T-helper 1 cell treated with Interleukin-12 subunit alpha and Interleukin-12 subunit beta and Interleukin-4 antibody, amounts not matched to agents 30 ng/mL and 1 ng/mL, for 36 hours (primary cell): Measurements from ENCODE around the gene TBCCD1. TPM values are rescaled to one million over a fixed set of nuclear protein-coding genes. Genes with fewer than 3 reads are reported as not detected.
"Not testable (repeated sequence)": the region's sequence is repeated elsewhere in the genome, so short reads cannot be mapped to it uniquely, and the experiment has no call there.

ENCODE experiments used
- intact Hi-C: fragments of 100-400 bp; cut with micrococcal nuclease; formaldehyde crosslinking; loops from one replicate; pipeline ENCODE4 v1.15.1; 2024
- total RNA-seq: library from RNA; stranded (reverse); gene quantifications from 2 replicates; pipeline ENCODE4 v1.2.3, GENCODE V29; 2022

TBCCD1 gene
- total RNA-seq, 1 donor from 2014 or later: 16.6 TPM

DNA sequence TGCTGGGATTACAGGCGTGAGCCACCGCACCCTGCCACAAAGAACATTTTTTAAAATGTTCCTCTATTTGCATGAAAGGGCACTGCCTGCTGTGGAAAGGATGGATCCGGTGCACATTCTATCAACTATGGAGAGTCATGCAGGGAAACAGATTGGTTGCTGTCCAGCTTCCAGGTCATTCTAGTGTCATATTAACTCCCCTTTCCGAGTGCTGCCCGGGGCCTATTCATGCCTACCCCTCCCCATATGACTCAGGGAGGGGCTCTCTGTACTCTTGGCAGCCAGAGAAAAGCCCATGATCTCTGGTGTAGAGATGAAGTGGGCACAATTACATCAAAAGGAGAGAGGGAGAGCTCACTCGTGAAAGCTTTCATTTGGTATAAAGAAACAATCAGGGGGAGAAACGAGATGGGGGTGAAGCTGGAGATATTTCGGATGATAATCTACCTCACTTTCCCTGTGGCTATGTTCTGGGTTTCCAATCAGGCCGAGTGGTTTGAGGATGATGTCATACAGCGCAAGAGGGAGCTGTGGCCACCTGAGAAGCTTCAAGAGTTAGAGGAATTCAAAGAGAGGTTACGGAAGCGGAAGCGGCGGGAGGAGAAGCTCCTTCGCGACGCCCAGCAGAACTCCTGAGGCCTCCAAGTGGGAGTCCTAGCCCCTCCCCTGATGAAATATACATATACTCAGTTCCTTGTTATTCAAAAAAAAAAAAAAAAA is 29.6 kb upstream of the TBCCD1 start:
- intact Hi-C loops: no loop called here

DNA sequence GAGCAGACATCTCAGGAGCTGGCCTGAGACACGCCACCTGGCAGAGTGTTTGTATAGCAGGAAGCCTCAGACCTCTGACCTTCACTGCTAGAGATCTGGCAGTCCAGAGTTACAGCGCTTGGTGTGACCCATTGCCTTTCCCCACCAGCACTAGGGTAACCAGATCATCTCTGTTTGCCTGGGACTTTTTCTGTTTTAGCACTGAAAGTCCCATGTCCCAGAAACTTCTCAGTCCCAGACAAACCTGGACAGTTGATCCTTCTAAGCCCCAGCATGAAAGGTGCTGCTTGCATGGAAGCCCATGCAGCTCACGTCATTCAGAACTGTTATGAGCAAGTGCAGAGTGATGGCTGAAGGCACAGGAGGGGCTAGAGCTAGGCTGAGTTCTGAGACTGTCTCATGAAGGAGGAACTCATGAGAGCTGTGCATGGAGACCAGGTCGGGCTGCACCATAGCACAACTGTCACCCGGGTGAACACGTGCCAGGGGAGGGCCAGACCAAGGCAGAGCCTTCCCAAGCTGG is 27.5 kb upstream of the TBCCD1 start:
- intact Hi-C loops: no loop called here

DNA sequence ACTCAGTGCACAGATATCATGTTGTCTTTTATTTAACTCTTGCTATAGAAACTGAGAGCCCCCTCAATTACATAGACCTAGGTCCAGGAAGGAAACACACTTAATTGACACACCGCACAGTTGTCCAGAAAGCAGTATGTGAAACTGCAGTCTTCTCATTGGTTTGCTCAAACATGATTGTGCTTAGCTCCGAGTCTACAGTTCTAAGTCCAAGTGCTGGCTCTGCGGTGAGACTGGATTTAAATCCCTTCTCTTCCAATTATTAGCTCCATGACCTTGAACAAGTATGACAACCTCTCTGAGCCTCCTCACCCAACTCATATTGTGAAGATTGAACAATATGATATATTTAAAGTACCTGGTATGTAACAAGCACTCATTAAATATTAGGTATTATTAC is 26.7 kb upstream of the TBCCD1 start:
- intact Hi-C loops: no loop called here

DNA sequence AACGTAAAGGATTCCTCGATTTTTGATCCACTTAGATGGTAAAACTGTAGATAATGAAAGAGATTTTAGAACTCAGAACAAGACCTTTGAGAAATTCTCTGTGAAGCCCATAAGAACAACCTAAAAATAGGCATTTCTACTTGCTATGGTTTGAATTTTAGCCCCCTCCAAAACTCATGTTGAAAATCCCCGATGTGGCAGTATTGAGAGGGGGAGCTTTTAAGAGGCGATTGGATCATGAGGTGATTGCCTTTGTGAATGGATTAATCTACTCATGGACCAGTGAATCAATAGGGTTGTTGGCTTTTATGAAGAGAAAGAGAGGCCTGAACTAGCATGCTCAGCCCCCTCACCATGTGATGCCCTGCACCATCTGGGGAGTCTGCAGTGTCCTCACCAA is 25.5 kb upstream of the TBCCD1 start:
- intact Hi-C loops: no loop called here

DNA sequence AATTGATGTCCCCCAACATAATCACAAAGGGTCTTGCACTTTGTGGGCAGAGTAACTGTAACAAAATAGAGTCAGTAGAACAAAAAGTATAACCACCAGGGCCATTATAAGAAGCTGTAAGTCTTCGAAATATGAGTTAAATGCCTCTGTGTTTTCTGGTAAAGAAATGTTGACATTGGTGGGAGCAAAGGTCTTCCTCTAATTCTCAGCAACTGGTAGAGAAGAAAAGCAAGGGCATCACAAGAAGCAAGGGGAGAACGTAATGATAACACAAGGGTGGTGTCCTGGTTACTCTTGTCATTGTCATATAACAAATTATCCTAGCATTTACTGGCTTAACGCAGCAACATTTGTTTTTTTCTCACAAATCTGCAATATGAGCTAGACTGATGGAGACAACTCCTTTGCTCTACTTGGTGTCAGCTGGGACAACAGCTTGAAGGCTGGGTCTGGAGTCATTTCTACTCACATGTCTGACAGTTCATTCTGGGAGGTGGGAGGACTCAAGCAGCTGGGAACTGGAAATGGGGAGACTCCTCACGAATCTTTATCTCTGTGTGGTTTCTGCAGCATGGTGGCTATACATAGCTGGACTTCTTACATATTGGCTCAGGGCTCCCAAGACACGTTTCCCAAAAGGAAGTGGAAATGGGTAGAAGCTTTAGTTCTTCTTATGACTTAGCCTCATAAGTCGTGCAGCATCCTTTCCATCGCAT is 23.6 kb upstream of the TBCCD1 start:
- intact Hi-C loops: loop anchor here (1.0 kb wide), 1 partner anchor 231 kb away; no protein-coding TSS in a partner anchor

DNA sequence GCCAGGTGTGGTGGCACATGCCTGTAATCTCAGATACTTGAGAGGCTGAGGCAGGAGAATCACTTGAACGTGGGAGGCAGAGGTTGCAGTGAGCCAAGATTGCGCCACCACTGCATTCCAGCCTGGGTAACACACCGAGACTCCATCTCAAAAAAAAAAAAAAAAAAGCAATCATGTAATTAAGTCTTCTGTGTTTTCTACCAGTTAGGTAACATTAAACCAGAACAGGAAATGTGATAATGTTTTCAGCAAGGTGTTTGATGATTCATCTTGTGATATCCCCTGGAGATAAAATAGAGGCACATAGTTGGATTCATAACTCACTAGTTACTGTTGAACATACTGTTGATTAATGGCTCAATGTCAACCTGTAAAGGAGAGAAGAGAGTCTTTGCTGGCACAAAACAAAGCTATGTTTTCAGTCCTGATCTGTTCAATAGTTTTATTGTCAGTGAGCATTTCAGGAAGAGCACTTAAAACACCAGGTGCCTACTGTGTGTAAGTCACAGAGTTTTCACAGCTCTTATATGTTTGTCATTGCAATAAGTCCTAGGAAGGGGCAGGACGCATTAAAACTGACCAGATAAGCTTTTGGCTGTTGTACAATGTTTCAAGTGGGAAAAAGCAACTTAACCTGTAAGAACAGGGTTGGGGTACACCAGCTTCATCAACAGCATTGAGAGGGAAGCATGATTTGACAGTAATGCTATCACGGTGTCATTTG is 22.9 kb upstream of the TBCCD1 start:
- intact Hi-C loops: loop anchor here (1.0 to 2.0 kb wide), 2 partner anchors 27 to 231 kb away; no protein-coding TSS in a partner anchor

DNA sequence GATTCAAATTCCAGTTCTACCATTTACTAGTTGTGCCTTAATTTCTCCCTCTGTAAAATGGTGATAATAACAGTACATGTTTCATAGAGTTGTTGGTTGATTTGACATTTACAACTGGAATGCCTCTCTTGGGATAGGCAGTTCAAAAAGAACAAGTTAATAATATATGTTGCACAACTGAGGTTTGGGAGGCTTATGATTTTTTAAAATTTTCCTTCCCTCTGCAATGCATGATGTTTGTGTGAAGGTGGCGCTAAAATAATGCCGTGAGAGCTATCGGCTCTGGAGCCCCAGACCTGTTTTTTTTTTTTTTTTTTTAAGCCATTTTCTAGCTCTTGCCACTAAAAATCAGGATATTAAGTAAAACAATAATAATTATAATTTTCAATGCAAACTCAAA is 22.0 kb upstream of the TBCCD1 start:
- intact Hi-C loops: loop anchor here (2.0 kb wide), 1 partner anchor 28 kb away; no protein-coding TSS in a partner anchor

DNA sequence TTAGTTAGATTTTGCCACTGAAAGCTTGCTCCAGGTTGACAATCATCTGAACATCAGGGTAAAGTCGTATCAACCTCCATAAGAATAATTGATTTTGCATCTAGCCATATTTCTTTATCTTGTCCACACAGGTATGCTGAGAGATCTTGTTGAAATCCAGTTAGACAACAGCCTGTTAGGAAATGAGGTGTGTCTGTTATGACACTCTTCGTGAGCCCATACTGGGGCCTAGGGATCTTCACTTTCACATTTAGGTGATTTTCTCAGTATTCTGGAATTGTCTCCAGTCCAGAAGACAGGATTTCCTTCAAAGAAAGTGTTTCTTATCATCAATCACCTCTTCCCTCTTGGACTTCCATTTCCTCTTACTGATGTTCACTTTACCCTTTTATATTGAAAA is 21.5 kb upstream of the TBCCD1 start:
- intact Hi-C loops: loop anchor here (2.0 kb wide), 1 partner anchor 28 kb away; no protein-coding TSS in a partner anchor

DNA sequence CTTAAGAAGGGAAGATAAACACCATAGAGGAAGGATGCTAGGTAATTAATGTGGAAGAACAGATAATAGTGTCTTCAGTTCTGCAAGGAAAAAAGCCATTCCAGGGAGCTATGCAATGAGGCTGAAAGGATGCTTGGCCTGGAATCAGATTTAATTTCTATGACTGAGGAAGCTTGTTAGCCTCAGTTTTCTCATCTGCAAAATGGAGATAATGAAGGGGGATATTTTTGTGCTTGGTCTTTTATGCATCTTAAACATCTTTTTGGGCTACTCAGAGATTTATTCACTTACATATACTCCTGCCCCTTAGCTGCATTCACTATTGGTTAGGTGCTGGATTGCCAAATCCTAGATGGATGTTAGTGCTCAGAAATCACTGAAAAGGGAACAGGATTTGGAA is 20.0 kb upstream of the TBCCD1 start:
- intact Hi-C loops: no loop called here

DNA sequence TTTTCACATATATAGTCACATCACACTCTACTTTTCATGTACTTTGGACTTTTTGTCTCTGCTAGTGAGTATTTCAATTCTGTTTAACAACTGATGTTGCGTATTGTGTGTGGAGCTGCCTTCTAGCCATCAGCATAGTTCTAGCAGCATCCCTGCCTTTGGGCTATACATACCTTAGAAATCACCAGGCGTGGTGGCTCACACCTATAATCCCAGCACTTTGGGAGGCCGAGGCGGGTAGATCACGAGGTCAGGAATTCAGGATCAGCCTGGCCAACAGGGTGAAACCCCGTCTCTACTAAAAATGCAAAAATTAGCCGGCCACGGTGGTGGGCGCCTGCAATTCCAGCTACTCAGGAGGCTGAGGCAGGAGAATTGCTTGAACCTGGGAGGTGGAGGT is 19.1 kb upstream of the TBCCD1 start:
- intact Hi-C loops: not testable (repeated sequence)

DNA sequence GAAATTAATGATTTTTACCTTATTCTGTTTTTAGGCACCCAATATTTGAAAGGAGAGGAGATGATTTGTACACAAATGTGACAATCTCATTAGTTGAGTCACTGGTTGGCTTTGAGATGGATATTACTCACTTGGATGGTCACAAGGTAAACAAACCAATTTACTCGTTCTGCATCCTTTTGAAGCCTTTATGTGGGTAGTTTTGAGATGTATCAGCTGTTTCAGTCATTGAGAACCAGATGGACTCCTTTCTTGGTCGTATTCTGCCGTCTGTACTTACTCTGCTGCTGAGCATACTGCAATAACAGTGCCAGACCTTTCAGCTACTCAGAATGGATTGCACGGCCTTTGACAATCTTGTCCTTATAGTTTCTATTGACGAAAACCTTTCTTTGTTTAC is 16.7 kb upstream of the TBCCD1 start:
- intact Hi-C loops: no loop called here

DNA sequence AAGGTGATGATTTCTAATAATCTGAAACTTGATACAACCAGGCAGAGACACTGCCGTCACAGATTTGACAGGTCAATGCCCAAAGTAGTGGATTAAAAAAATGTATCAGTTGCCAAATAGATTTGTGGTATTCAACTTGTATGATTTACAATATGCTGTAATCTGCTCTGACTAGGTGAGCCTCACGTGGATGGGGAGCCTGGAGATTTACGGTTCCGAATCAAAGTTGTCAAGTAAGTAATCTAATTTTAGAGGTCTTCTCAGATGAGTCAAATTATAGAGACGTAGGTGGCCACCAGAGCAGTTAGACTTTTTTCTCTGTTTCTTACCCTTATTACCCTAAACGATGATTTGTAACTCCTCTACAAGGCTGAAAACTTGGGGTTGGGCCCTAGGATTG is 15.4 kb upstream of the TBCCD1 start:
- intact Hi-C loops: no loop called here

DNA sequence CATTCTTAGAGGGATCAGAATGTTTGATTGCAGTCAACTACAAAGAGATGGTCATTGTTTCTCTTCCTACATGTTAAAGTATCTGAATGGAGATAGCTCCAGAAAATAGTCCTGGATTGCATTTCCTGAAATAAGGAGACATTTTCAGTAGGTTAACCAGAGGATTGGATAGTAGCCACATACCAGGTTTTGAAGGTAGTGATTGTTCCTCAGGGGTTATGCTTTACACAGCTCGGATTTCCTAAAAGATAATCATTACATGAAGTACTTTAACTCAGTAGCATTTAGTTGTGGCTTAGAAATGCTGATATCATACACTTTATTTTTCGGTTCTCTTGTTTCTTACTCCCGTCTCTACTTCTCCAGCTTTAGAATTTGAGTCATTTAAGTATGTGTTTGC is 13.6 kb upstream of the TBCCD1 start:
- intact Hi-C loops: no loop called here

DNA sequence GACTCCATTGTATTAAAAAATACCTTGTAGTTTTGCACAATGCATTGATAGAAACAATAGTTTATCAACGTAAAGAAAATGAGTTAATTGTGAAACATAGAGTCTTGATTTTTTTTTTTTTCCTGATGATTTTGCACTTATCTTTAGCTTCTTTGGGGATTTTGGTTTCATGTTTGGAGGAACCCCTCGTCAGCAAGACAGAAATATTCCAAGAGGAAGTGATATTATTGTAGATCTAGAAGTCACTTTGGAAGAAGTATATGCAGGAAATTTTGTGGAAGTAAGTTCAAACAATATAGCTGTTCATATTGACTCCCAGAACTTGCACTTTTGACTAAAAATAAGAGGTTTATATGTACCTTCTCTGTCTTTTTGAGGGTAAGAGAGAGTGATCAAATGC is 10.4 kb upstream of the TBCCD1 start:
- intact Hi-C loops: no loop called here

DNA sequence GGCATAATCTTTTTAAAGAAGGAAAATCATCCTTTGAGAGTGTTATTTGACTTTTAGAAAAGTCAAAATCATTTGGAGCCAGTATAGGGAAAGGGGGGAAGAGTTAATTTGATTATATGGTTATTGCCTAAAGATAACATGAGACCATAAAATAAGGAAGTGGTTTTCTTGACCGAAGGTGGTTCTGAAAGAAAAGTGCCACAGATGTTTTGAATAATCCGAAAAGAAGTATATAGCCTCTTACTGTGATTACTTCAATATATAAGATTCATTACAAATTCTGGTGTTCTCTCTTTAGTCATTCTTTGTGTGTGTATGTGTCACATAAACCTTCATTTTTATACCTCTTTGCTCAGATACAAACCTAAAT is 4.5 kb upstream of the TBCCD1 start:
- intact Hi-C loops: loop anchor here (5.0 kb wide), 1 partner anchor 1074 kb away; the partner anchor contains the start of gene TMEM41A

DNA sequence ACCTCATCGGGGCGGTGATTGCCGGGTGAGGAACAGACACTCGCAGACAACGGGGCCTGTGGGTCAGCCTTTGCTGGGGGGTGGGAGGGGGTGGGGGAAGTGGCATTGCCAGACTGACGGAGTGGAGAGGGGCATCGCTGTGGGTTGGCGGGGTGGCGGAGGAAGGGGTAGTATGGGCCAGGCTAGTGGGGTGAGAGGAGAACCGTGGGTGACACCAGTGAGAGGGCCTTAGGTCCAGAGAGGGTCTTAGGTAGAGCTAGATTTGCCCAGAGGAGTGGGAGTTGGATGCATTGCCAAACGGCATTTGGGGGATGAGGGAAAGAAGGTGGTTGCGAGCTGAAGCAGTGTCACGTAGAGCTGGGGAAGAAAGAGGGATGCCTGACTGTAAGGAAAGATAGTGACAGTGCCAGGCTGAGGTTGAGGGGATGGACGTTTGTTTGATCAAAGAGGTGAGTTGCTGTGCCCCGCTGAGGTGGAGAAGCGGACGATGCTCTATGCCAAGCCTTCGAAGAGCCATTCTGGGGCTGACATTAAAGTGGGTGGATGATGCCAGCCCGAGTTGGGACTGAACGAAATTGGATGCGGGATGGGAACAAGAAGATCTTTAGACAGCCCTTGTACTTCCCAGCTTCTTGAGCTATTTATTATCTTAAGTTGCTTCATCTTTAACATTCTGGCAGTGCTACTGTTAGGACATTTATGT is 4.0 kb upstream of the TBCCD1 start:
- intact Hi-C loops: loop anchor here (1.0 to 5.0 kb wide), 10 partner anchors 37 to 1074 kb away; partner anchors contain the start of genes EIF4A2, ETV5, RPL39L and RTP4

DNA sequence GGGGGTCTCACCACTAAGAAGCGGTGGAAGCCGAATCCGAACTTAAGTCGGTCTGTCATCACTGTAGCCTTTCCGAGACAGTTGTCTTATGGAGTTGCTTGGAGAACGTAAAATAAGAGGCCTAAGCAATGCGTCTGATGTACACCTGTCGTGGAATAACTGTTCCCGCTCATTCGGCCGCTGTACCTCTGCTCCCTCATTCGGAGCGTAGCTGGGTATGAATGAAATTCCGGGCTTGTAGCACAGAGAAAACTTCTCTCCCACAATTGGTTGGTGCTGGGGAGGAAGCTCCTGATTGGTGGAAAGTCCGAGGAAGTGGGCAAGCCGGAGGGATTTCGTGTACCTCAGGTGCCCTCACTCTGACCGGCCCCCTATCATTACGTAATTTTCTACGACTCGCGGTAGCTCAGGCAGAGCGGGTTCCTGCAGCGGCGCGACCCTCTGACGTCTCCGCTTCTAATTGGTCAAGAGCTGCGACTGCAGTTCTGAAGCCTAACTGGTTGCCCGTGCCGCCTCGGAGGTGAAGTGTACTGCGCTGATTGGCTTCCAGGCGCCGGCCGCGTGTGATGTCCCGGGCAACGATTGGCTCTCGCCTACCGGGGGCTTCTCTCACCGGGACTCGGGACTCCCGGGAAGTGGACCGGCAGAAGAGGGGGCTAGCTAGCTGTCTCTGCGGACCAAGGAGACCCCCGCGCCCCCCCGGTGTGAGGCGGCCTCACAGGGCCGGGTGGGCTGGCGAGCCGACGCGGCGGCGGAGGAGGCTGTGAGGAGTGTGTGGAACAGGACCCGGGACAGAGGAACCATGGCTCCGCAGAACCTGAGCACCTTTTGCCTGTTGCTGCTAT is 3.2 kb upstream of the TBCCD1 start, which contains the start of gene DNAJB11:
DNAJB11 (plus strand) TSS at position 625 of the 845 bp plus-strand sequence; CDS start at position 803, 178 bp downstream.
- intact Hi-C loops: loop anchor here (1.0 to 5.0 kb wide), 10 partner anchors 36 to 1073 kb away; partner anchors contain the start of genes EIF4A2, ETV5, RPL39L and RTP4

DNA sequence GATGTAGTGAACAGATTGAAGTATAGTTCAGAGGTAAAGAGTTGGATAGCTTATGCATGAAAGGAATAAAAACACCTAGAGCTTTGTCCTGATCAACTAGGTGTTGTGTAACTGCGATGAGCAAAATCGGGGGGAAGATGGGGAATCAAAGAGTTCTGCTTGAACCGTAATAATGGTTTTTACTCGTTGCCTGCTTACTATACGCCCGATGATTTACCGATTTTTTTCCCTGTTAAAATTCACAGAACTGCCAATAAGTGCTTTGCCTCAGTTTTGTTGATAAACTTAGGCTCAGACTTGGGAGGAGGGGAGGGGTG is 2.6 kb upstream of the TBCCD1 start:
- intact Hi-C loops: loop anchor here (1.0 to 10.0 kb wide), 12 partner anchors 35 to 1285 kb away; partner anchors contain the start of genes EIF4A2, ETV5, RPL39L and RTP4

DNA sequence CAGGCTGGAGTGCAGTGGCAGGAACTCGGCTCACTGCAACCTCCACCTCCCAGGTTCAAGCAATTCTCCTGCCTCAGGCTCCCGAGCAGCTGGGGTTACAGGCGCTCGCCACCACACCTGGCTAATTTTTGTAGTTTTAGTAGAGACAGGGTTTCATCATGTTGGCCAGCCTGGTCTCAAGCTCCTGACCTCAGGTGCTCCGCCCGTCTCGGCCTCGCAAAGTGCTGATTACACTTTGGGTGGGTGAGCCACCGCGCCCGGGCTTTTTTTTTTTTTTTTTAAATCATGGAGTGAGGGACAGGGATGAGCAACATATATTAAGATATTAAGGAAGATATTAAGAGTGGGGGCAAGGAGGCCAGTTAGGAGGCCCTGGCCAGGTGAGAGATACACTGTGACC is 2.2 kb upstream of the TBCCD1 start:
- intact Hi-C loops: loop anchor here (5.0 to 10.0 kb wide), 2 partner anchors 458 to 1285 kb away; no protein-coding TSS in a partner anchor

DNA sequence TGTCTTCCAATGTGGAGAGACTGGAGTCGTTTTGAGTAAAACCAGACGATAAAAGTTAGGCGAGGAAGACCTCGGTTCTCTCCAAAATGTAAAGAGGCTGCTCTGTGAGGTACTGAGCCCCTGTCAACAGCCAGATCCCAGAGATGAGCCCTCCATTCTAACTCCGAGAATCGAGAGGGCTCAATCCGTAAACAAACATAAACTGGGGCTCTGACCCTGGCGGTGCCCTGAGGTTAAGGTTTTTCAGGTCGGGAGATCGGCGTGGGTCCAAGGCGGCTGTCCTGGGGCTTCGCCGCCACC is 417 bp downstream of the TBCCD1 start:
- intact Hi-C loops: loop anchor here (1.0 to 10.0 kb wide), 7 partner anchors 26 to 1282 kb away; partner anchors contain the start of genes RFC4 and SENP2
